ENCODE measurements around the gene STAT5B. TPM values are rescaled to one million over a fixed set of nuclear protein-coding genes. Genes with fewer than 3 reads are reported as not detected.
A peak's percentile ranks its signal among the peaks of the same experiment; 100 is the strongest.

The STAT5B gene
- total and polyA plus RNA-seq, 9 of the 15 experiments (the other 6 are each of a cell fraction or from before 2014, with no cell fraction given) = 20.8 to 176 (median 92.4) TPM

- TF ChIP-seq ESRRB (CRISPR knock-in tag; IDR thresholded peaks at IDR 0.05; ENCODE audit: borderline replicate concordance) = no peak
- no peak for TF ChIP-seq GTF2F1 (IDR thresholded peaks at IDR 0.05; ENCODE audit: low read depth, low read length)
- TF ChIP-seq EP400 (IDR thresholded peaks at IDR 0.05) = no peak
- no peak for TF ChIP-seq CTCF (IDR thresholded peaks at IDR 0.05 in 2 of 3, conservative IDR thresholded peaks at IDR 0.05 in 1 of 3; ENCODE audit: insufficient read depth in 2 of 3, low read depth in 1 of 3, low read length in 3 of 3)
Observed at GRCh38 chr17:42272162-42272907, 3.9 kb downstream of the STAT5B start (continued).

DNA sequence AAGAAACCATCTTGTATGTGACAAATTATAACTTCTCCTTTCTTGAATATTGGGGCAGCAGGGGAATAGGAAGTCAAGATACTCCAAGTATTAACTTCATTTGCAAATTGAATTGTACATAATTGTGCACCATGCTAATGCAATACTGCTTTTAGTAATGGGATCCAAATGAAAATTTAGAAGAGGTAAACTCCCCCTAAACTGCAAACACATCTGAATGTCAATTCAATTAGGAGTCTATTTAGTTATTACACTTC is 4.5 kb downstream of the STAT5B start:
- DNase-seq (ENCODE audit: extremely low read depth in 1 of 4, low spot score in 3 of 4) (no peak), FAIRE-seq (no peak), ATAC-seq (no peak)
- BruUV-seq (replicated peaks) = no TSS peak
- peaks cover 13 to 16% of the 10 kb centered on the region in 2 experiments for H3K4me1 ChIP-seq (replicated peaks in 1 of 2; ENCODE audit: control insufficient read depth in 2 of 2, insufficient read depth in 2 of 2, low read length in 2 of 2)
- H3K36me3 ChIP-seq (ENCODE audit: control insufficient read depth, insufficient read depth, low read length) = peaks cover 49% of the 10 kb centered on the region
- no peaks in the 10 kb centered on the region for H3K27me3 ChIP-seq (ENCODE audit: control insufficient read depth in 2 of 2, insufficient read depth in 2 of 2, low read length in 2 of 2)
- intact Hi-C loops (cut with micrococcal nuclease) (no loop called here), in situ Hi-C loops (cut with MboI) (no loop called here)
- peak overlapping the region; percentile 93 for H3K27ac ChIP-seq (ENCODE audit: extremely low read depth, low read depth, low read length)
- peak overlapping the region in 1 of 2 experiments; percentile 84; a peak in 2 of 4 replicates for H3K9ac ChIP-seq (ENCODE audit: insufficient read depth in 1 of 2, low read depth in 2 of 2, low read length in 2 of 2)
- H2AFZ ChIP-seq (ENCODE audit: low read depth, low read length) = no peak overlapping the region
- no peaks in the 10 kb centered on the region for H4K20me1 ChIP-seq (replicated peaks; ENCODE audit: control insufficient read depth, insufficient read depth, low read length)
- H3K4me2 ChIP-seq (ENCODE audit: insufficient read depth, low read length) = peak overlapping the region; percentile 95
- ChIA-PET POLR2A (interaction anchor here (0.6 to 1.6 kb wide), 3 partner anchors 49 to 1763 kb away, joined by 3 to 4 read pairs (median 3); no protein-coding TSS in a partner anchor), CTCF (ENCODE audit: low intra/inter-chr PET ratio) (no interaction called here)
- H3K9me3 ChIP-seq (replicated peaks; ENCODE audit: control insufficient read depth, insufficient read depth, low read depth, low read length) = no peaks in the 10 kb centered on the region
- peak overlapping the region; percentile 81 for H3K4me3 ChIP-seq
- H3K9me1 ChIP-seq (ENCODE audit: control insufficient read depth, insufficient read depth, low read length) = no peaks in the 10 kb centered on the region
- peaks cover 98% of the 10 kb centered on the region for H3K79me2 ChIP-seq (ENCODE audit: control insufficient read depth, insufficient read depth, low read length)
- TF ChIP-seq ZNF274 (IDR thresholded peaks at IDR 0.05; ENCODE audit: borderline replicate concordance, low read depth, low read length) (no peak), COPS2 (conservative IDR thresholded peaks at IDR 0.05) (no peak), ZNF668 (CRISPR knock-in tag; IDR thresholded peaks at IDR 0.05) (no peak), SMARCA5 (IDR thresholded peaks at IDR 0.05) (no peak), HNRNPK (IDR thresholded peaks at IDR 0.05; ENCODE audit: low read depth, low read length, poor library complexity, severe bottlenecking) (no peak), ETV6 (IDR thresholded peaks at IDR 0.05; ENCODE audit: borderline replicate concordance in 1 of 2, low read depth in 2 of 2, low read length in 1 of 2) (no peak), ETV6 (CRISPR knock-in tag; IDR thresholded peaks at IDR 0.05; ENCODE audit: borderline replicate concordance) (no peak), NCOR1 (IDR thresholded peaks at IDR 0.05) (no peak; the same call in 1 of the 2 replicates), EZH2 (IDR thresholded peaks at IDR 0.05; ENCODE audit: borderline replicate concordance, low read depth, low read length) (no peak), SRF (CRISPR knock-in tag; IDR thresholded peaks at IDR 0.05) (no peak), PCBP2 (IDR thresholded peaks at IDR 0.05; ENCODE audit: low read depth, low read length, poor library complexity, severe bottlenecking) (no peak), KDM5B (IDR thresholded peaks at IDR 0.05; ENCODE audit: insufficient replicate concordance, low read depth, low read length) (no peak), ID3 (CRISPR knock-in tag; IDR thresholded peaks at IDR 0.05) (no peak), ID3 (tag; IDR thresholded peaks at IDR 0.05) (no peak), SPI1 (IDR thresholded peaks at IDR 0.05; ENCODE audit: borderline replicate concordance, low read depth, low read length) (no peak), SMARCC2 (IDR thresholded peaks at IDR 0.05; ENCODE audit: low read depth) (no peak)

Data from K562 (cell line).